ENCODE measurements around the gene SDK2. TPM values are rescaled to one million over a fixed set of nuclear protein-coding genes. Genes with fewer than 3 reads are reported as not detected.

Gene SDK2
- total RNA-seq, 4 donors from 2014 or later, result 1.5 to 7.0 (median 3.7) TPM

DNA sequence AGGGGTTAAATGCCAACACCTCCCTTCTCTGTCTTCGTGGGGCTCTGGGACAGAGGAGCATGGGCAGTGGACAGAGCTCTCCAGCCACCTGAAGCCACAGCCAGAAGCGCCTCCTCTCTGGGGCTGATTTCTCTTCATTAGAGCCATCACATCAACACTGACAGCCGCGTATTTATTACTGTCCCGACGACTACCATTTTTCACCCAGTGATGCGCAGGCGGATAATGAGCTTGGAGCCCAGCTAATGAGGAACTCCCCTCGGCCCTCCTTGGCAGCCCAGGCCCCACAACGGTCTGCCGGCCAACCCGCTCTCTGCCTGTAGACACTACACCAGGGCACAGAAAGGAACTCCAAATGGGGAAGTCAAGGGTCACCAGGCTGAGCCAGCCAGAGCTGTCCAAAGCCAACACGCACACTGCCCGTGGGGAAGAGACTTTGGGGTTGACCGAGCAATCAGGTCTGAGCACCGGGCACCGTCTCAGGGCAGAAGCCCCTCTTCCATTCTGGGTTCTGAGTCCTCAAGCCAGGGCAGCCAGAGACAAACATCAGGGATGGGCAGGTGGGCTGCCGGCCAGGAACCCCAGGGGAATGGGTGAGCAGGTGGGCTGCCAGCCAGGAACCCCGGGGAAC lies 13.2 kb downstream of the SDK2 start:
- no peaks in the 10 kb centered on the region for H3K9me3 ChIP-seq
- H3K27me3 ChIP-seq, result no peaks in the 10 kb centered on the region
- intact Hi-C loops (cut with DNase I), result loop anchor here (2.0 kb wide), 1 partner anchor 74 kb away; no protein-coding TSS in a partner anchor
- WGBS, 2 donors, result 80 to 90% methylated on average over 16 to 18 of the region's 19 CpGs
- no peak overlapping the region for H3K27ac ChIP-seq
- DNase-seq, result no peak
- H3K4me3 ChIP-seq (replicated peaks in 1 of 3), result no peak overlapping the region
- TF ChIP-seq POLR2A (IDR thresholded peaks at IDR 0.05) (no peak), CTCF (IDR thresholded peaks at IDR 0.05) (no peak)
- peaks cover 0 to 3% of the 10 kb centered on the region in 2 donors for H3K4me1 ChIP-seq
- no peaks in the 10 kb centered on the region for H3K36me3 ChIP-seq

DNA sequence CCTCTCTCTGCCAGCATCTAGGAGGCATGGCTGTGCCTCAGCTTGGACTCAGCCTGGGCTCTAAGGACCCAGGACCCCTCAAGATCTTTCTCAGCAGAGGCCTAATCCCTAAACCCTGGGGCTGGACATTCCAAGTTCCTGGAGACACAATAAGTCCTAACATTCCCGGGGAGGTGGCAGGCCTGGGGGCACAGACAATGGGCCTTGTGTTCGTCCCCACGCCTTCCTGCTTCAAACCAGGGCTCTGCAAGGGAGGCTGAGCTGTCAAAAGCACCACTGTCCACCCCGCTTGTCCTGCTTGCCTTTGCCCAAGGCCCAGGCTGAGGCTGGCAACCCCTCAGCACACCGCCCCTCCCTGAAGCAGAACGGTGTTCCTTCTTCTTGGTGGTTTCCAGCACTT lies 13.7 kb downstream of the SDK2 start:
- H3K4me1 ChIP-seq, result peaks cover 0 to 8% of the 10 kb centered on the region in 2 donors
- TF ChIP-seq POLR2A (IDR thresholded peaks at IDR 0.05), result no peak
- no peak for TF ChIP-seq CTCF (IDR thresholded peaks at IDR 0.05)
- 79 to 89% methylated on average over 6 of the region's 6 CpGs for WGBS, 2 donors
- DNase-seq, result no peak
- no peak overlapping the region for H3K27ac ChIP-seq
- H3K36me3 ChIP-seq, result no peaks in the 10 kb centered on the region
- no peak overlapping the region for H3K4me3 ChIP-seq (replicated peaks in 1 of 3)
- H3K9me3 ChIP-seq, result no peaks in the 10 kb centered on the region
- intact Hi-C loops (cut with DNase I), result loop anchor here (2.0 kb wide), 1 partner anchor 74 kb away; no protein-coding TSS in a partner anchor
- H3K27me3 ChIP-seq, result no peaks in the 10 kb centered on the region

GRCh38 chr17:73628642-73629552 lies 15.3 kb downstream of the SDK2 start:
- no peak overlapping the region for H3K27ac ChIP-seq
- H3K4me1 ChIP-seq, result peaks cover 0 to 11% of the 10 kb centered on the region in 2 donors
- H3K36me3 ChIP-seq, result no peaks in the 10 kb centered on the region
- no peak for DNase-seq
- 80 to 85% methylated on average over 9 to 12 of the region's 13 CpGs for WGBS, 2 donors
- H3K9me3 ChIP-seq, result no peaks in the 10 kb centered on the region
- no peaks in the 10 kb centered on the region for H3K27me3 ChIP-seq
- no peak for TF ChIP-seq CTCF (IDR thresholded peaks at IDR 0.05)
- no peak for TF ChIP-seq POLR2A (IDR thresholded peaks at IDR 0.05)
- intact Hi-C loops (cut with DNase I), result no loop called here
- no peak overlapping the region for H3K4me3 ChIP-seq (replicated peaks in 1 of 3)

DNA sequence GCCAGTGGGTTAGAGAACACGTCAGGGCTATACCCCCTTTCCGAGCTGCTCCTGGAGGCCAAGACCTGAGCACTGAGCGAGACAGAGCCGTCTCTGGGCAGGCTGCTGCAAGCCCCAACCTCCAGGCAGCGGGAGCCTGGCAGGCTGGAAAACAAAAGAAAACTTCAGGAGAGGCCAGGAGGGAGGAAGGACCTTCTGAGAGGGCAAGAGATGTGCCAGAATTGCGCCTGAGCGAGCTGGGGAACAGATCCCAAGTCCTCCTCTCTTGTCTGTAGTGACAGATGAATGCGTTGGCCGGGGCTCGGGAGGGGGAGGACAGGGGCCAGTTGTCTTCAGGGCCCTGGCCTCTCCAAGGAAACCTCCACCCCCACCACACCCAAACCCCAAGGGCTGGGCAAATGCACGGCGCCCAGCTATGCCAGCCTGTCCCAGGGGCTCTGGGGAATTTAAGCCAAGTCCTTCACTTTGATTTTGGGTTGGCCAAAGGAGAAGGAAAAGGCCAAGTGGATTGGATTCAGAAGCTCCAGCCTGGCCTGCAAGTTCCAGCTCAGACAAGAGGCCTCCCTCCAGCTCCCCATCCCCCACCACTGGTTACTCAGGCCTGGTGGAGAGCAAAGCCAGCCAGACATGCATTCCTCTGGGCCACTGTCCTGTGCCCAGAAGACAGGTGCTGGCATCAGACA lies 18.1 kb downstream of the SDK2 start:
- Histone ChIP-seq H3K9me3 (no peaks in the 10 kb centered on the region), H3K4me1 (peaks cover 0 to 19% of the 10 kb centered on the region in 2 donors), H3K4me3 (replicated peaks in 1 of 3) (no peak overlapping the region), H3K36me3 (no peaks in the 10 kb centered on the region), H3K27me3 (no peaks in the 10 kb centered on the region), H3K27ac (peak overlapping the region; percentile 58 to 78 (median 71))
- 42 to 49% methylated on average over 10 to 12 of the region's 12 CpGs for WGBS, 2 donors
- TF ChIP-seq CTCF (IDR thresholded peaks at IDR 0.05), result no peak
- TF ChIP-seq POLR2A (IDR thresholded peaks at IDR 0.05), result no peak
- peak; percentile 95 to 99 for DNase-seq
- intact Hi-C loops (cut with DNase I), result no loop called here

Measured in thyroid gland (tissue), 4 donors.